Measurements from ENCODE around the gene SHD. TPM values are rescaled to one million over a fixed set of nuclear protein-coding genes. Genes with fewer than 3 reads are reported as not detected.

Gene SHD
- total and polyA plus RNA-seq, 2 of the 8 experiments (the other 6 are each of a cell fraction or from before 2014, with no cell fraction given): 5.8 to 10.7 TPM

- TF ChIP-seq, protein P1, sequence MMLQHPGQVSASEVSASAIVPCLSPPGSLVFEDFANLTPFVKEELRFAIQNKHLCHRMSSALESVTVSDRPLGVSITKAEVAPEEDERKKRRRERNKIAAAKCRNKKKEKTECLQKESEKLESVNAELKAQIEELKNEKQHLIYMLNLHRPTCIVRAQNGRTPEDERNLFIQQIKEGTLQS (IDR thresholded peaks at IDR 0.05; ENCODE audit: insufficient read depth, low read depth, low read length): no peak
- TF ChIP-seq YY1 (IDR thresholded peaks at IDR 0.05; ENCODE audit: low read depth, low read length) (no peak), KDM1A (IDR thresholded peaks at IDR 0.05; ENCODE audit: borderline replicate concordance, low read length) (no peak), CTBP2 (IDR thresholded peaks at IDR 0.05; ENCODE audit: borderline replicate concordance, insufficient read depth, insufficient read length, low read length) (no peak), JUND (IDR thresholded peaks at IDR 0.05; ENCODE audit: low read length) (no peak), POLR2A (IDR thresholded peaks at IDR 0.05; ENCODE audit: control extremely low read depth in 1 of 2, low read depth in 2 of 2, low read length in 2 of 2) (no peak)
- TF ChIP-seq, protein P2, sequence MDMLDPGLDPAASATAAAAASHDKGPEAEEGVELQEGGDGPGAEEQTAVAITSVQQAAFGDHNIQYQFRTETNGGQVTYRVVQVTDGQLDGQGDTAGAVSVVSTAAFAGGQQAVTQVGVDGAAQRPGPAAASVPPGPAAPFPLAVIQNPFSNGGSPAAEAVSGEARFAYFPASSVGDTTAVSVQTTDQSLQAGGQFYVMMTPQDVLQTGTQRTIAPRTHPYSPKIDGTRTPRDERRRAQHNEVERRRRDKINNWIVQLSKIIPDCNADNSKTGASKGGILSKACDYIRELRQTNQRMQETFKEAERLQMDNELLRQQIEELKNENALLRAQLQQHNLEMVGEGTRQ (IDR thresholded peaks at IDR 0.05; ENCODE audit: low read length): no peak
These were observed 14.3 kb upstream of the SHD start (continued) for GRCh38 chr19:4264812-4265211.
